ENCODE data around the gene CD22.

DNA sequence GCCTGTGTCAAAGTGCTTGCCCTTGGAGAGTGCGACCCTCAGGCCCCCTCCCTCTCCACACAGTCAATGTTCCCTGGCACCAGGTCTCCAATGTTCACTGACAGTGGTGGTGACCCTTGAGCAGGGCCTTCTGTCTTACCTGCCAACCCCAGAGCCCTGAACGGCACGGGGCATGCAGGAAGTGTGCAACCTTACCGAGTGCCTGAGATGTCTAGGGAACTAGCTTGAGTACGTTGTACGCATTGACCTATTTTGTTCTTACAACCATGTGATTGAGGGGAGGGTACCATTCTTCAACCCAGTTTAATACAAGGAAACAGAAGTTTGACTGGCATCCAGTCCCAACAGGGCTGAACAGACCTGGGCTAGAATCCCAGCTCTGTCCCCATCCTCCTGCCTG lies 23.8 kb upstream of the CD22 start:
- TF ChIP-seq EZH2 (IDR thresholded peaks at IDR 0.05; ENCODE audit: borderline replicate concordance, low read depth, low read length, severe bottlenecking) (no peak), POLR2AphosphoS5 (IDR thresholded peaks at IDR 0.05; ENCODE audit: insufficient read depth, low read depth, low read length) (no peak)
- TF ChIP-seq, protein P1, sequence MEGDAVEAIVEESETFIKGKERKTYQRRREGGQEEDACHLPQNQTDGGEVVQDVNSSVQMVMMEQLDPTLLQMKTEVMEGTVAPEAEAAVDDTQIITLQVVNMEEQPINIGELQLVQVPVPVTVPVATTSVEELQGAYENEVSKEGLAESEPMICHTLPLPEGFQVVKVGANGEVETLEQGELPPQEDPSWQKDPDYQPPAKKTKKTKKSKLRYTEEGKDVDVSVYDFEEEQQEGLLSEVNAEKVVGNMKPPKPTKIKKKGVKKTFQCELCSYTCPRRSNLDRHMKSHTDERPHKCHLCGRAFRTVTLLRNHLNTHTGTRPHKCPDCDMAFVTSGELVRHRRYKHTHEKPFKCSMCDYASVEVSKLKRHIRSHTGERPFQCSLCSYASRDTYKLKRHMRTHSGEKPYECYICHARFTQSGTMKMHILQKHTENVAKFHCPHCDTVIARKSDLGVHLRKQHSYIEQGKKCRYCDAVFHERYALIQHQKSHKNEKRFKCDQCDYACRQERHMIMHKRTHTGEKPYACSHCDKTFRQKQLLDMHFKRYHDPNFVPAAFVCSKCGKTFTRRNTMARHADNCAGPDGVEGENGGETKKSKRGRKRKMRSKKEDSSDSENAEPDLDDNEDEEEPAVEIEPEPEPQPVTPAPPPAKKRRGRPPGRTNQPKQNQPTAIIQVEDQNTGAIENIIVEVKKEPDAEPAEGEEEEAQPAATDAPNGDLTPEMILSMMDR (IDR thresholded peaks at IDR 0.05; ENCODE audit: extremely low read depth in 1 of 2, insufficient read depth in 1 of 2, low read depth in 1 of 2, low read length in 2 of 2): no peak
- TF ChIP-seq, protein P2, sequence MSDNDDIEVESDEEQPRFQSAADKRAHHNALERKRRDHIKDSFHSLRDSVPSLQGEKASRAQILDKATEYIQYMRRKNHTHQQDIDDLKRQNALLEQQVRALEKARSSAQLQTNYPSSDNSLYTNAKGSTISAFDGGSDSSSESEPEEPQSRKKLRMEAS (IDR thresholded peaks at IDR 0.05; ENCODE audit: insufficient read depth, insufficient read length): no peak
